Hepatocyte (in vitro differentiated cells): ENCODE data around the gene TEAD1.

Experiments
- EZH2 ChIP-seq: fragments of 200-600 bp; sonication (generic); IDR thresholded peaks from 2 replicates; pipeline ENCODE4 v1.6.1; 2016; ENCODE audit warnings: antibody characterized with exemption, mild to moderate bottlenecking, borderline replicate concordance
- TF ChIP-seq, protein P1 (sequence below): fragments of 200-600 bp; sonication (generic); IDR thresholded peaks from 2 replicates; pipeline ENCODE4 v1.5.1; 2016; ENCODE audit warnings: antibody characterized with exemption, mild to moderate bottlenecking; ENCODE audit not compliant: poor library complexity

DNA sequence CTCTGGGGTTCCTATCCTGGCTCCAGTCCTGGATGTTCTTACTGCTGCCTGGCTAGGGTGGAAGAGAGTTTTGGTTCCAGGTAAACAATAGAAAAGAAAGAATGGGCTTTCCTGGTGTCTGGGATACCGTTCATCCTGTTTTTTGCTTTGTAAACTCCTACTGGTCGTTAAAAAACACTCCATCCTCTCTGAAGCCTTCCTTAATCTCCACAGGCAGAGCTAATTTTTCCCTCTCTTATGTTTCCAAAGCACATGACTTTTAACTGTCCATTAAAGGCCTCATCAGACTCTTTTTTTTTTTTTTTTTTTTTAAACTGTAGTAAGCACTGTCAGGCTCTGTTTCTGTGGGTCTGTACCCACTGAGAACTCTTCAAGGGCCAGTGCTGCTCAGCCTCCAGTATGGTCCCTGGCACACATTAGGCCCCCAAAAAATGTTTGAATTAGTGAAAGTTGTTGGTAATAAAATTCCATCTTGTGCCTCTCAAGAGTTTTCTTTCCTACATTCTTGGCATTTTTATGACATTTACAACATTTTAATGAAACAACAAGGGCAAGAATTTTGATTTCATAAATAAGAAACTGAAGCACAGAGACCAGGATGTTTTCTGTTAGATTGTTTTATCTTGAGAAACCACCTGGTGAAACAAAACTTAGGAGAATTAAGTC lies 104.2 kb downstream of the TEAD1 start:
- TF ChIP-seq, protein P1, sequence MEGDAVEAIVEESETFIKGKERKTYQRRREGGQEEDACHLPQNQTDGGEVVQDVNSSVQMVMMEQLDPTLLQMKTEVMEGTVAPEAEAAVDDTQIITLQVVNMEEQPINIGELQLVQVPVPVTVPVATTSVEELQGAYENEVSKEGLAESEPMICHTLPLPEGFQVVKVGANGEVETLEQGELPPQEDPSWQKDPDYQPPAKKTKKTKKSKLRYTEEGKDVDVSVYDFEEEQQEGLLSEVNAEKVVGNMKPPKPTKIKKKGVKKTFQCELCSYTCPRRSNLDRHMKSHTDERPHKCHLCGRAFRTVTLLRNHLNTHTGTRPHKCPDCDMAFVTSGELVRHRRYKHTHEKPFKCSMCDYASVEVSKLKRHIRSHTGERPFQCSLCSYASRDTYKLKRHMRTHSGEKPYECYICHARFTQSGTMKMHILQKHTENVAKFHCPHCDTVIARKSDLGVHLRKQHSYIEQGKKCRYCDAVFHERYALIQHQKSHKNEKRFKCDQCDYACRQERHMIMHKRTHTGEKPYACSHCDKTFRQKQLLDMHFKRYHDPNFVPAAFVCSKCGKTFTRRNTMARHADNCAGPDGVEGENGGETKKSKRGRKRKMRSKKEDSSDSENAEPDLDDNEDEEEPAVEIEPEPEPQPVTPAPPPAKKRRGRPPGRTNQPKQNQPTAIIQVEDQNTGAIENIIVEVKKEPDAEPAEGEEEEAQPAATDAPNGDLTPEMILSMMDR = no peak
- no peak for TF ChIP-seq EZH2
